Mesothelial cell of epicardium (in vitro differentiated cells): ENCODE measurements around the gene SHCBP1L. TPM values are rescaled to one million over a fixed set of nuclear protein-coding genes. Genes with fewer than 3 reads are reported as not detected.

Experiments used
- DNase-seq, 2 experiments: peaks; one replicate each; pipeline ENCODE4 v3.0.0; 2021; ENCODE audit warnings: low spot score in 2 of 2; ENCODE audit not compliant: unreplicated experiment in 2 of 2
- H3K27ac Mint-ChIP-seq: 2 replicates; pipeline ENCODE4 v1.8.0; 2021; ENCODE audit warnings: mixed read lengths
- H3K27me3 Mint-ChIP-seq: 2 replicates; pipeline ENCODE4 v1.8.0; 2021; ENCODE audit warnings: low read depth, mixed read lengths
- H3K36me3 Mint-ChIP-seq: 2 replicates; pipeline ENCODE4 v1.8.0; 2021; ENCODE audit warnings: mixed read lengths
- H3K4me1 Mint-ChIP-seq: 2 replicates; pipeline ENCODE4 v1.8.0; 2021; ENCODE audit warnings: mixed read lengths
- H3K4me3 Mint-ChIP-seq: 2 replicates; pipeline ENCODE4 v1.8.0; 2021; ENCODE audit warnings: mild to moderate bottlenecking, moderate library complexity, mixed read lengths
- H3K9me3 Mint-ChIP-seq: 2 replicates; pipeline ENCODE4 v1.8.0; 2021; ENCODE audit warnings: mixed read lengths
- total RNA-seq: library from RNA; stranded (reverse); gene quantifications from 3 replicates; pipeline ENCODE4 v1.2.1, GENCODE V29; 2021
- TF ChIP-seq, protein P1 (sequence below): fragments of 200-600 bp; sonication (generic); IDR thresholded peaks from one replicate; pipeline ENCODE4 v1.5.0; 2021; ENCODE audit warnings: antibody characterized with exemption; ENCODE audit not compliant: unreplicated experiment

SHCBP1L gene
- total RNA-seq, 1 donor from 2014 or later, result not detected

- TF ChIP-seq, protein P1, sequence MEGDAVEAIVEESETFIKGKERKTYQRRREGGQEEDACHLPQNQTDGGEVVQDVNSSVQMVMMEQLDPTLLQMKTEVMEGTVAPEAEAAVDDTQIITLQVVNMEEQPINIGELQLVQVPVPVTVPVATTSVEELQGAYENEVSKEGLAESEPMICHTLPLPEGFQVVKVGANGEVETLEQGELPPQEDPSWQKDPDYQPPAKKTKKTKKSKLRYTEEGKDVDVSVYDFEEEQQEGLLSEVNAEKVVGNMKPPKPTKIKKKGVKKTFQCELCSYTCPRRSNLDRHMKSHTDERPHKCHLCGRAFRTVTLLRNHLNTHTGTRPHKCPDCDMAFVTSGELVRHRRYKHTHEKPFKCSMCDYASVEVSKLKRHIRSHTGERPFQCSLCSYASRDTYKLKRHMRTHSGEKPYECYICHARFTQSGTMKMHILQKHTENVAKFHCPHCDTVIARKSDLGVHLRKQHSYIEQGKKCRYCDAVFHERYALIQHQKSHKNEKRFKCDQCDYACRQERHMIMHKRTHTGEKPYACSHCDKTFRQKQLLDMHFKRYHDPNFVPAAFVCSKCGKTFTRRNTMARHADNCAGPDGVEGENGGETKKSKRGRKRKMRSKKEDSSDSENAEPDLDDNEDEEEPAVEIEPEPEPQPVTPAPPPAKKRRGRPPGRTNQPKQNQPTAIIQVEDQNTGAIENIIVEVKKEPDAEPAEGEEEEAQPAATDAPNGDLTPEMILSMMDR, result no peak
- DNase-seq, result no peak
- Mint-ChIP-seq H3K4me3 (no peak overlapping the region), H3K4me1 (no peaks in the 10 kb centered on the region), H3K27me3 (no peaks in the 10 kb centered on the region), H3K9me3 (no peaks in the 10 kb centered on the region), H3K36me3 (peaks cover 85% of the 10 kb centered on the region), H3K27ac (no peak overlapping the region)
Observed at GRCh38 chr1:182877842-182878241, 75.1 kb downstream of the SHCBP1L start.

DNA sequence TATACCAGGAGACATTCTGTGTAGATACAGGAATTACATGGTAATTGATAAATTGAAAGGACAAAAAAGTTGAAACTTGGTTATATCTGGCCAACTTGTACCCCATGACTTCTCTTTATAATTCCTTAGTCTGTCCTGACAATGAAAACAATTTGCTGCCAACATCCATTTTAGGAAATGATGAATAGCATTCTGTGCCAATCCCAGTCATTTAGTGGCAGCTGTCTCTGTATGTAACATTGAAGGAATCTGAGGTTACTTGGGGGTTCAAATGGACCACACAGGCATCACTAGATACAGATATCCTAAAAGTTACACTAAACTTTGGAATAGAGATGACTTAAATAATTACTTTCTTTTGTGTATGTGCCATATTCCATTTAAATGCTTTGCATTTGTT lies 75.6 kb downstream of the SHCBP1L start:
- H3K36me3 Mint-ChIP-seq, result peaks cover 83% of the 10 kb centered on the region
- H3K27ac Mint-ChIP-seq, result no peak overlapping the region
- no peak for DNase-seq
- no peaks in the 10 kb centered on the region for H3K27me3 Mint-ChIP-seq
- no peaks in the 10 kb centered on the region for H3K9me3 Mint-ChIP-seq
- no peak overlapping the region for H3K4me3 Mint-ChIP-seq
- no peaks in the 10 kb centered on the region for H3K4me1 Mint-ChIP-seq
- TF ChIP-seq, protein P1, result no peak

- Mint-ChIP-seq H3K27me3 (no peaks in the 10 kb centered on the region), H3K27ac (no peak overlapping the region), H3K36me3 (peaks cover 80% of the 10 kb centered on the region), H3K4me1 (no peaks in the 10 kb centered on the region), H3K9me3 (no peaks in the 10 kb centered on the region), H3K4me3 (no peak overlapping the region)
- DNase-seq, result no peak
- TF ChIP-seq, protein P1, result no peak
Observed at GRCh38 chr1:182875889-182876288, 77.1 kb downstream of the SHCBP1L start.

- no peaks in the 10 kb centered on the region for H3K4me1 Mint-ChIP-seq
- no peak overlapping the region for H3K4me3 Mint-ChIP-seq
- H3K36me3 Mint-ChIP-seq, result peaks cover 71% of the 10 kb centered on the region
- no peak for DNase-seq
- H3K27me3 Mint-ChIP-seq, result no peaks in the 10 kb centered on the region
- H3K9me3 Mint-ChIP-seq, result no peaks in the 10 kb centered on the region
- TF ChIP-seq, protein P1, result no peak
- H3K27ac Mint-ChIP-seq, result no peak overlapping the region
Observed at GRCh38 chr1:182872881-182873280, 80.1 kb downstream of the SHCBP1L start.

DNA sequence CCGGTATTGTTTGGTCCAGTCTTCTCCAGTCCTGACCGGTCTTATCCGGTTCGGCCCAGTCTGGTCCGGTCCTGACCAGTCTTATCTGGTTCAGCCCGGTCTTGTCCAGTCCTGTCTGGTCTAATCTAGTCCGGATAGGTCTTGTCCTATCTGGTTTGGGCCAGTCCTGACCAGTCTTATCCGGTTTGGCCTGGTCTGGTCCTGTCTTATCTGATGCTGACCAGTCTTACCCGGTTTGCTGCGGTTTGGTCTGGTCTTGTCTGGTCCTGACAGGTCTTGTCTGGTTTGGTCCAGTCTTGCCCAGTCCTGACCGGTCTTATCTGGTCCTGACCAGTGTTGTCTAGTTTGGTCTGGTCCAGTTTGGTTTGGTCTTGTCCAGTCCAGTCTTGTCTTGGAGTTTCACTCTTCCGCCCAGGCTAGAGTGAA lies 83.7 kb downstream of the SHCBP1L start:
- no peaks in the 10 kb centered on the region for H3K9me3 Mint-ChIP-seq
- TF ChIP-seq, protein P1, result no peak
- H3K36me3 Mint-ChIP-seq, result peaks cover 72% of the 10 kb centered on the region
- H3K27me3 Mint-ChIP-seq, result no peaks in the 10 kb centered on the region
- no peak overlapping the region for H3K4me3 Mint-ChIP-seq
- DNase-seq, result peak in 1 of 2 experiments; percentile 56
- peak overlapping the region; percentile 79 for H3K27ac Mint-ChIP-seq
- no peaks in the 10 kb centered on the region for H3K4me1 Mint-ChIP-seq

- Mint-ChIP-seq H3K27ac (no peak overlapping the region), H3K36me3 (peaks cover 62% of the 10 kb centered on the region), H3K4me1 (no peaks in the 10 kb centered on the region), H3K9me3 (no peaks in the 10 kb centered on the region), H3K4me3 (no peak overlapping the region), H3K27me3 (no peaks in the 10 kb centered on the region)
- TF ChIP-seq, protein P1, result no peak
- no peak for DNase-seq
Observed at GRCh38 chr1:182867861-182868260, 85.1 kb downstream of the SHCBP1L start.
